H9 (cell line): ENCODE data around the gene ASPA. TPM values are rescaled to one million over a fixed set of nuclear protein-coding genes. Genes with fewer than 3 reads are reported as not detected.

Experiments
- DNase-seq: peaks from one replicate; pipeline ENCODE4 v3.0.0-alpha.2; 2017
- H2AFZ ChIP-seq: one replicate; pipeline ENCODE4 v1.6.1; 2013; ENCODE audit warnings: mild to moderate bottlenecking, low read length, control low read depth, moderate library complexity
- H2AK5ac ChIP-seq: 2 replicates; pipeline ENCODE4 v1.6.1; 2013; ENCODE audit warnings: low read length, control low read depth, mixed read lengths; ENCODE audit not compliant: insufficient read length
- H2BK120ac ChIP-seq: one replicate; pipeline ENCODE4 v1.6.1; 2013; ENCODE audit warnings: low read depth, mild to moderate bottlenecking, low read length, control low read depth, inconsistent platforms; ENCODE audit not compliant: poor library complexity, severe bottlenecking
- H2BK12ac ChIP-seq: 2 replicates; pipeline ENCODE4 v1.6.1; 2013; ENCODE audit warnings: low read length, control low read depth, mixed read lengths, low read depth; ENCODE audit not compliant: insufficient read length
- H2BK15ac ChIP-seq: 2 replicates; pipeline ENCODE4 v1.6.1; 2013; ENCODE audit warnings: low read depth, low read length, control low read depth
- H2BK20ac ChIP-seq: one replicate; pipeline ENCODE4 v1.6.1; 2013; ENCODE audit warnings: low read depth, mild to moderate bottlenecking, low read length, control low read depth, inconsistent platforms; ENCODE audit not compliant: poor library complexity, severe bottlenecking
- H2BK5ac ChIP-seq: 2 replicates; pipeline ENCODE4 v1.6.1; 2013; ENCODE audit warnings: low read length, control low read depth, mixed read lengths; ENCODE audit not compliant: insufficient read length
- H3K14ac ChIP-seq: 2 replicates; pipeline ENCODE4 v1.6.1; 2013; ENCODE audit warnings: low read length, control low read depth; ENCODE audit not compliant: insufficient read depth
- H3K18ac ChIP-seq: 2 replicates; pipeline ENCODE4 v1.6.1; 2013; ENCODE audit warnings: low read depth, mild to moderate bottlenecking, mixed read lengths, low read length, control low read depth; ENCODE audit not compliant: insufficient read length
- H3K23ac ChIP-seq: 2 replicates; pipeline ENCODE4 v1.6.1; 2013; ENCODE audit warnings: low read length, control low read depth, mixed read lengths, low read depth; ENCODE audit not compliant: insufficient read length
- H3K23me2 ChIP-seq: 2 replicates; pipeline ENCODE4 v1.6.1; 2013; ENCODE audit warnings: low read depth, mild to moderate bottlenecking, mixed read lengths, low read length, control low read depth; ENCODE audit not compliant: insufficient read length, poor library complexity, severe bottlenecking
- H3K27ac ChIP-seq: 2 replicates; pipeline ENCODE4 v1.5.1; 2013; ENCODE audit warnings: low read length, control low read depth, mixed read lengths, low read depth; ENCODE audit not compliant: insufficient read length
- H3K27me3 ChIP-seq: 2 replicates; pipeline ENCODE4 v1.6.1; 2013; ENCODE audit warnings: low read length, control low read depth, inconsistent platforms; ENCODE audit not compliant: insufficient read depth
- H3K4ac ChIP-seq: 2 replicates; pipeline ENCODE4 v1.6.1; 2013; ENCODE audit warnings: low read depth, mild to moderate bottlenecking, control low read depth, inconsistent platforms, low read length, moderate library complexity
- H3K4me1 ChIP-seq: 2 replicates; pipeline ENCODE4 v1.6.1; 2013; ENCODE audit warnings: low read length, control low read depth, inconsistent platforms; ENCODE audit not compliant: insufficient read depth
- H3K4me2 ChIP-seq: 2 replicates; pipeline ENCODE4 v1.6.1; 2013; ENCODE audit warnings: low read length, control low read depth, mixed read lengths; ENCODE audit not compliant: insufficient read length, insufficient read depth
- H3K56ac ChIP-seq: 2 replicates; pipeline ENCODE4 v1.6.1; 2013; ENCODE audit warnings: low read depth, mild to moderate bottlenecking, mixed read lengths, low read length, control low read depth; ENCODE audit not compliant: insufficient read length
- H3K79me1 ChIP-seq: 2 replicates; pipeline ENCODE4 v1.6.1; 2013; ENCODE audit warnings: low read depth, mild to moderate bottlenecking, moderate library complexity, low read length, control low read depth, inconsistent platforms; ENCODE audit not compliant: insufficient read depth, poor library complexity, severe bottlenecking
- H3K79me2 ChIP-seq: 2 replicates; pipeline ENCODE4 v1.6.1; 2013; ENCODE audit warnings: low read length, control low read depth, inconsistent platforms; ENCODE audit not compliant: insufficient read depth
- H3K9ac ChIP-seq: 2 replicates; pipeline ENCODE4 v1.6.1; 2013; ENCODE audit warnings: low read length, control low read depth, mixed read lengths; ENCODE audit not compliant: insufficient read length; ENCODE audit errors: extremely low read depth
- H3K9me3 ChIP-seq: one replicate; pipeline ENCODE4 v1.6.1; 2013; ENCODE audit warnings: low read depth, low read length, inconsistent platforms; ENCODE audit not compliant: control insufficient read depth
- H3T11ph ChIP-seq: one replicate; pipeline ENCODE4 v1.6.1; 2013; ENCODE audit warnings: mild to moderate bottlenecking, low read length, control low read depth, inconsistent platforms
- H4K20me1 ChIP-seq: one replicate; pipeline ENCODE4 v1.6.1; 2013; ENCODE audit not compliant: control insufficient read depth, insufficient read length, insufficient read depth
- H4K5ac ChIP-seq: 2 replicates; pipeline ENCODE4 v1.6.1; 2013; ENCODE audit warnings: low read depth, mild to moderate bottlenecking, mixed read lengths, low read length, control low read depth; ENCODE audit not compliant: insufficient read length
- H4K8ac ChIP-seq: replicated peaks from 2 replicates; pipeline ENCODE4 v1.6.1; 2013; ENCODE audit warnings: low read length, control low read depth, mixed read lengths, low read depth; ENCODE audit not compliant: insufficient read length
- H4K91ac ChIP-seq: 2 replicates; pipeline ENCODE4 v1.6.1; 2013; ENCODE audit warnings: low read depth, mild to moderate bottlenecking, moderate library complexity, mixed read lengths, low read length, control low read depth; ENCODE audit not compliant: insufficient read length
- H3K27ac Mint-ChIP-seq, 3 experiments: 2 replicates in 2 of 3; 3 replicates in 1 of 3; pipeline ENCODE4 v1.8.0; 2020 to 2021; ENCODE audit warnings: mixed read lengths in 3 of 3, mild to moderate bottlenecking in 1 of 3, moderate library complexity in 1 of 3
- H3K27me3 Mint-ChIP-seq: 2 replicates; pipeline ENCODE4 v1.8.0; 2021; ENCODE audit warnings: low read depth, mild to moderate bottlenecking, moderate library complexity, mixed read lengths
- H3K36me3 Mint-ChIP-seq, 3 experiments: 2 replicates in 2 of 3; 3 replicates in 1 of 3; pipeline ENCODE4 v1.8.0; 2020 to 2021; ENCODE audit warnings: low read depth in 3 of 3, mixed read lengths in 3 of 3; ENCODE audit not compliant: insufficient read depth in 1 of 3
- H3K4me1 Mint-ChIP-seq, 2 experiments: 2 replicates each; pipeline ENCODE4 v1.8.0; 2020; ENCODE audit warnings: mixed read lengths in 2 of 2
- H3K4me3 Mint-ChIP-seq, 2 experiments: 2 replicates in 1 of 2; 3 replicates in 1 of 2; pipeline ENCODE4 v1.8.0; 2020 to 2021; ENCODE audit warnings: mild to moderate bottlenecking in 2 of 2, mixed read lengths in 2 of 2, moderate library complexity in 1 of 2
- H3K9me3 Mint-ChIP-seq, 2 experiments: 2 replicates in 1 of 2; 3 replicates in 1 of 2; pipeline ENCODE4 v1.8.0; 2020; ENCODE audit warnings: mild to moderate bottlenecking in 2 of 2, mixed read lengths in 2 of 2, moderate library complexity in 1 of 2
- CTCF ChIP-seq: fragments of 200-600 bp; sonication (generic); conservative IDR thresholded peaks from 3 replicates; pipeline ENCODE4 v1.8.0; 2021; ENCODE audit warnings: antibody characterized with exemption, mild to moderate bottlenecking
- WGBS: extraction: QIAGEN DNeasy Blood & Tissue Kit; methylation state at CpG from one replicate; pipeline ENCODE4 v1.1.7; 2013; ENCODE audit warnings: missing lambda C conversion rate, low lambda C conversion rate, mixed read lengths; ENCODE audit not compliant: insufficient read length; ENCODE audit errors: extremely low coverage; 5-methylcytosine and 5-hydroxymethylcytosine counted together
- total RNA-seq: library from RNA; stranded (reverse); gene quantifications from 2 replicates; pipeline ENCODE4 v1.2.1, GENCODE V29; 2021

Gene ASPA
- total RNA-seq, 1 experiment from 2014 or later = not detected

DNA sequence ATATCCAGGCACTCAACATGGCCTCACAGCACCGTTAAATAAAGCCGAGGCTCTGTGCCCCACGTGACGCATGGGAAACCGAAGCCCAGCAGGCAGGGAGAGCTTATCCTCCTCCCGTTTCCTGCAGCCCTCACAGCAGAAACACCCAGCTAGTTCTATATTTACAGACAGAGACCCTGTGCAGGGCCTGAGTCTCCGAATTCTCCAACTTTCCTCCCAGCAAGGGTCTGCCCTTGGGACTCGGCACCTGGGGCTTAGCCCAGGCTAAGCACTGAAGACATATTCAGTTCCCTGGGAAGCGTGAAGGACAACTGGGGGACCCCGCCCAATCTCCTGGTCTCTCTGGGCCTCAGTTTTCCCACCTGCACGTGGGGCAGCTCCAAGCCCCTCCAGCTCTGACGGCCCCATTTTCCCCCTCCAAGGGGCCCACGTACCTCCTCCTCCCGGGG is 52.6 kb downstream of the ASPA start:
- no peak overlapping the region for H3K27ac ChIP-seq
- WGBS = no CpG with 5 or more reads among the region's 14 CpGs
- no peak overlapping the region for H4K5ac ChIP-seq
- Mint-ChIP-seq H3K27me3 (no peaks in the 10 kb centered on the region; the same call in 1 of the 2 replicates), H3K4me3 (no peak overlapping the region), H3K4me1 (peaks cover 11 to 26% of the 10 kb centered on the region in 2 experiments), H3K9me3 (no peaks in the 10 kb centered on the region), H3K36me3 (no peaks in the 10 kb centered on the region), H3K27ac (no peak overlapping the region; a peak in 2 of 7 replicates)
- no peak overlapping the region for H3K18ac ChIP-seq
- no peak overlapping the region for H4K8ac ChIP-seq
- H2BK5ac ChIP-seq = no peak overlapping the region
- H2AK5ac ChIP-seq = no peak overlapping the region
- H3K79me1 ChIP-seq = no peaks in the 10 kb centered on the region
- no peak overlapping the region for H3K56ac ChIP-seq
- no peak overlapping the region for H3K23ac ChIP-seq
- no peaks in the 10 kb centered on the region for H3K27me3 ChIP-seq
- no peak overlapping the region for H2AFZ ChIP-seq
- no peak overlapping the region for H3T11ph ChIP-seq
- H3K9ac ChIP-seq = no peak overlapping the region
- H2BK120ac ChIP-seq = no peak overlapping the region
- no peak overlapping the region for H3K4ac ChIP-seq
- H3K14ac ChIP-seq = no peak overlapping the region; the same call in 1 of the 2 replicates
- no peaks in the 10 kb centered on the region for H3K79me2 ChIP-seq
- no peak overlapping the region for H3K4me2 ChIP-seq
- H2BK20ac ChIP-seq = no peak overlapping the region
- no peaks in the 10 kb centered on the region for H3K23me2 ChIP-seq
- H2BK12ac ChIP-seq = no peak overlapping the region
- H3K4me1 ChIP-seq = no peaks in the 10 kb centered on the region
- no peaks in the 10 kb centered on the region for H3K9me3 ChIP-seq
- H4K91ac ChIP-seq = no peak overlapping the region
- no peak for TF ChIP-seq CTCF
- no peaks in the 10 kb centered on the region for H4K20me1 ChIP-seq
- no peak overlapping the region for H2BK15ac ChIP-seq
- DNase-seq = no peak
